GM10248 (cell line): ENCODE results near the gene SPATA31E1.

ENCODE experiments used
- CTCF ChIA-PET: fragments of 300-600 bp; sonication (Branson Sonifier 250); formaldehyde crosslinking; extraction: SDS; loops from one replicate; lab custom pipeline; 2021; ENCODE audit warnings: antibody characterized with exemption; lab: Yijun Ruan, JAX
- POLR2A ChIA-PET: fragments of 350-650 bp; sonication (Branson Sonifier 250); formaldehyde crosslinking; extraction: SDS; loops from one replicate; lab custom pipeline; 2020; ENCODE audit warnings: antibody characterized with exemption; lab: Yijun Ruan, JAX
- DNase-seq: peaks from one replicate; pipeline ENCODE4 v3.0.0; 2012; ENCODE audit errors: extremely low spot score
- TF ChIP-seq, protein P1 (sequence below): IDR thresholded peaks from 2 replicates; pipeline ENCODE4 v1.5.1; 2012; ENCODE audit warnings: mild to moderate bottlenecking, low read depth; ENCODE audit errors: extremely low read depth, missing control alignments, control extremely low read depth

SPATA31E1 gene

DNA sequence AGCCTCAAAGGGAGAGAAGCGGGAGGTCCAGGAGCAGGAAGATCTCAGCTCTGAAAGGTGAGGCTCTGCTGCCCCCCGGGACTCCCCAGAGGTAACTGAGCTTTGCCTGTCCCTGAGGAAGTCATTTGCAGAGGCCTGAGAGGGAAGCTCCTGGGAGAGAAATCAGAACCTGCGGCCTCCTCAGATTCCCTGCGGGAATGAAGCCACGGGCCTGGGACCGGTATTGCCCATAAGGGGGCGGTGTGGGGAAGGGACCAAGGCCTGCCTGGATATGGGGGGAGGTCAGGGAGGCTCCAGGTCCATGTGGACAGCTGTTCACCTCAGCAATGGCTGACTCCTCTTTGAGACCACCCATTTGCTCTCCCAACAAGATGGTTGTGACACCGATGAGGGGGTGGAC is 1.3 kb downstream of the SPATA31E1 start:
- TF ChIP-seq, protein P1, sequence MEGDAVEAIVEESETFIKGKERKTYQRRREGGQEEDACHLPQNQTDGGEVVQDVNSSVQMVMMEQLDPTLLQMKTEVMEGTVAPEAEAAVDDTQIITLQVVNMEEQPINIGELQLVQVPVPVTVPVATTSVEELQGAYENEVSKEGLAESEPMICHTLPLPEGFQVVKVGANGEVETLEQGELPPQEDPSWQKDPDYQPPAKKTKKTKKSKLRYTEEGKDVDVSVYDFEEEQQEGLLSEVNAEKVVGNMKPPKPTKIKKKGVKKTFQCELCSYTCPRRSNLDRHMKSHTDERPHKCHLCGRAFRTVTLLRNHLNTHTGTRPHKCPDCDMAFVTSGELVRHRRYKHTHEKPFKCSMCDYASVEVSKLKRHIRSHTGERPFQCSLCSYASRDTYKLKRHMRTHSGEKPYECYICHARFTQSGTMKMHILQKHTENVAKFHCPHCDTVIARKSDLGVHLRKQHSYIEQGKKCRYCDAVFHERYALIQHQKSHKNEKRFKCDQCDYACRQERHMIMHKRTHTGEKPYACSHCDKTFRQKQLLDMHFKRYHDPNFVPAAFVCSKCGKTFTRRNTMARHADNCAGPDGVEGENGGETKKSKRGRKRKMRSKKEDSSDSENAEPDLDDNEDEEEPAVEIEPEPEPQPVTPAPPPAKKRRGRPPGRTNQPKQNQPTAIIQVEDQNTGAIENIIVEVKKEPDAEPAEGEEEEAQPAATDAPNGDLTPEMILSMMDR = no peak
- POLR2A ChIA-PET = no interaction called here
- no peak for DNase-seq
- CTCF ChIA-PET = no interaction called here

DNA sequence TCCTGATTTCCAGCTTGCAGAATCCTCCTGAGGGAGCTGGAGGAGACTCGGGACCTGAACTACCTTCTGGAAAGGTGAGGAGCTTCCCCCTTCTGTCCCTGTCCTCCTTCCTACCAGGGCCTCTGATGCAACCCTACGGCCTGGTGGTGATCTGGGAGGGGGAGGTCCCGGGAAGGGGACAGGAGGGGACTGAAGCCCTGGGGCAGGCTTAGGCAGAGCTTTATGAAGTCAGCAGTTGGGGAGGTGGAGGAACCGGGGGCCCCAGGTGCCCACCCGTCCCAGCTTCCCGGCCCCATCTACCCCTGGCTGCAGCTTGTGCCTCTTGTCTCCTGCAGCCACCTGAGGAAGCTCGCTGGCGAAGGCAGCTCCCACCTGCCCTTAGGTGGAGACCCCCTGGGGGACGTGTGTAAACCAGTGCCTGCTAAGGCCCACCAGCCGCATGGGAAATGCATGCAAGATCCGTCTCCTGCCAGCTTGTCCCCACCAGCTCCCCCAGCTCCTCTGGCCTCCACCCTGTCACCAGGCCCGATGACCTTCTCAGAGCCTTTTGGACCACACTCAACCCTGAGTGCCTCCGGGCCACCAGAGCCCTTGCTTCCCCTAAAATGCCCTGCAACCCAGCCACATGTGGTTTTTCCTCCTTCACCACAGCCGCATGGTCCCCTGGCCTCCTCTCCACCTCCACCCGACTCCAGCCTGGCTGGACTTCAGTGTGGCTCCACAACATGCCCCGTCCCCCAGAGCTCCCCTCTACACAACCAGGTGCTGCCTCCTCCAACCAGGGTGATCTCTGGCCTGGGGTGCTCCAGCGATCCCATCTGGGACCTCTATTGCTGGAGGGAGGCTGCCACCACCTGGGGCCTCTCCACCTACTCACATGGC is 2.1 kb downstream of the SPATA31E1 start:
- ChIA-PET POLR2A (no interaction called here), CTCF (no interaction called here)
- no peak for DNase-seq
- TF ChIP-seq, protein P1 = no peak

DNA sequence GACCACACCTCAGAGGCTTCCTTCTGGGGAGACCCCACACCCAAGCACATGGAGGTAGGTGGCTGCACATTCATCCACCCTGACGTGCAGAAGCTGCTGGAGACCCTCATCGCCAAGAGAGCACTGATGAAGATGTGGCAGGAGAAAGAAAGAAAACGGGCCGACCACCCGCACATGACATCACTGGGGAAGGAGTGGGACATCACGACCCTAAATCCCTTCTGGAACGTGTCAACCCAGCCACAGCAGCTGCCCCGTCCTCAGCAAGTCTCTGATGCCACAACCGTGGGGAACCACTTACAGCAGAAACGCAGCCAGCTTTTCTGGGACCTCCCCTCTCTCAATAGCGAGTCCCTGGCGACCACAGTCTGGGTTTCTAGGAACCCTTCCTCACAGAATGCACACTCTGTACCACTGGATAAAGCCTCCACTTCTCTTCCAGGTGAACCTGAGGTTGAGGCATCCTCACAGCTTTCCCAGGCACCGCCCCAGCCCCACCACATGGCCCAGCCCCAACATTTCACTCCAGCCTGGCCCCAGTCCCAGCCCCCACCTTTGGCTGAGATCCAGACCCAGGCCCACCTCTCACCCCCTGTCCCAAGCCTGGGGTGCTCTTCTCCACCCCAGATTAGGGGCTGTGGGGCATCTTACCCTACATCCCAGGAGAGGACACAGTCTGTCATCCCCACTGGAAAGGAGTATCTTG is 3.0 kb downstream of the SPATA31E1 start:
- POLR2A ChIA-PET = no interaction called here
- no peak for DNase-seq
- TF ChIP-seq, protein P1 = no peak
- CTCF ChIA-PET = no interaction called here

DNA sequence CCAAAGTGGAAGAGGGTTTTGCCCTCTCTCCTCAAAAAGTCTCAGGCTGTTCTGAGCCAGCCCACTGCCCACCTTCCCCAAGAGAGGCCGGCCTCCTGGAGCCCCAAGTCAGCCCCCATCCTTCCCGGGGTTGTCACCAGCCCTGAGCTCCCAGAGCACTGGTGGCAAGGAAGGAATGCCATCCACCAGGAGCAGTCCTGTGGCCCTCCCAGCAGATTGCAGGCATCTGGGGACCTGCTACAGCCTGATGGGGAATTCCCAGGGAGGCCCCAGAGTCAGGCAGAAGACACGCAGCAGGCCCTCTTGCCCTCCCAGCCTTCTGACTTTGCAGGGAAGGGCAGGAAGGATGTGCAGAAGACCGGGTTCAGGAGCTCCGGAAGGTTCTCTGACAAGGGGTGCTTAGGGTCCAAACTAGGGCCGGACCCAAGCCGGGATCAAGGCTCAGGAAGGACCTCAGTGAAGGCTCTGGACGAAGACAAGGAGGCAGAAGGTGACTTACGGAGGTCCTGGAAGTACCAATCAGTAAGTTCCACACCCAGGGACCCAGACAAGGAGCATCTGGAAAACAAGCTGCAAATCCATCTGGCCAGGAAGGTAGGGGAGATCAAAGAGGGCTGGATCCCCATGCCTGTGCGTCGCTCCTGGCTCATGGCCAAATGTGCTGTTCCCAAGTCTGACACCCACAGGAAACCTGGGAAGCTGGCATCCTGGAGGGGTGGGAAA is 3.7 kb downstream of the SPATA31E1 start:
- DNase-seq = no peak
- POLR2A ChIA-PET = no interaction called here
- TF ChIP-seq, protein P1 = no peak
- CTCF ChIA-PET = no interaction called here

DNA sequence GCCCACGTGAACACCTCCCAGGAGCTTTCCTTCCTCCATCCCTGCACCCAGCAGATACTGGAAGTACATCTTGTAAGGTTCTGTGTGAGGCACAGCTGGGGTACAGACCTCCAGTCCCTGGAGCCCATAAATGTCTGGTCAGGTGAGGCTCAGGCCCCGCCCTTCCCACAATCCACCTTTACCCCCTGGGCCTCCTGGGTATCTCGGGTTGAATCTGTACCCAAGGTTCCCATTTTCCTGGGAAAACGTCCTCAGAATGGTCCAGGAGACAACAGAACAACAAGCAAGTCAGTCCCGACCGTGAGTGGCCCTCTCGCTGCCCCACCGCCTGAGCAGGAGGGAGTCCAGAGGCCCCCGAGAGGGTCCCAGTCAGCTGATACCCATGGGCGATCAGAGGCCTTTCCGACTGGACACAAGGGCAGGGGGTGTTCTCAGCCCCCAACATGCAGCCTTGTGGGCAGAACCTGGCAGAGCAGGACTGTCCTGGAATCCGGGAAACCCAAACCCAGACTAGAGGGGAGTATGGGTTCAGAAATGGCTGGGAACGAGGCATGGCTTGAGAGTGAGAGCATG is 4.3 kb downstream of the SPATA31E1 start:
- POLR2A ChIA-PET = no interaction called here
- DNase-seq = no peak
- TF ChIP-seq, protein P1 = no peak
- CTCF ChIA-PET = no interaction called here
